ENCODE data around the gene ZC3HAV1.

The ZC3HAV1 gene

DNA sequence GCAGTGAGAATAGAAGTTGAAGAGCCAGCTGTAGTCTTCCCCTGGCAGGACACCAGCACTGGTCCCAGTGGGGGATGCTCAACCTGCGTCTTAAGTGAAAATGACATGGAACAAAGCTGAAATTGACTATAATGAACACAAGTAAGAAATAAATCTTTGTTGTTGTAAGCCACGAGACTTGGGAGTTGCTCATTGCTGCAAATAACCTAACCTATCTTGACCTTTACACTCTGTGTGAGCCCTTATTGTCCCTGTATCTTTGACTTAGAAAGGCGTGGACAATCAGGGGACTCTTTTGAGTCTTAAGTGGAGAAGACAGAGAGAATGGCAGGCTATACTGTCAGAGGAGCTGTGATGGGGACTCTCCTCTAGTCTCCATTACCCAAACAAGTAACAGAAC lies 90.6 kb downstream of the ZC3HAV1 start:
- no peak for DNase-seq (ENCODE audit: low read depth)

DNA sequence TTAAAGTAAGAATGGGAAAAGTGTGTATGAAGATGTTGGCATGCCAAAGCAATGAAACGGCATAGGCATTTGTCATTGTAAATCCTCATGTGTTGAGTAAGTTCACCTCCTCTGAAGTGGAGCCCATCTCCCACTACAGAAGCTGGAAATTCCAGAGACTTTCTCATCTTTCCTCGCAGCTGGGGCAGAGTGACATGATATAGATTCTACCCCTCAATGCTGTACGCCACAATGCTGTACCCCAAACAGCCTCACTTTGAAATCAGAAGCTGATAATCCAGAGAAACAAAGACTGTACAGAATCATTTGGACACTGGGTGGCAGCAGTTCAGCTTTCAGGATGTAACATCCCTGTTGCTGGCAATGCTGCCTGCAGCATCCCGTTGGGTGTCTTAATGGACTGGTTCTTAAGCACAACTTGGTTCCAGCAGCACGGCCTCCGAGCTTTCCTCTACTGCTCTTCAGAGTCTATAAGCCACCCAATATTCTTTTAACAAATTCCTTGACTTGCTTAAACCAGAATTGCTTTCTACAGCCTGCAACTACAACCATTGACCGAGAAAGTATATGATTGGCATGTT lies 92.5 kb downstream of the ZC3HAV1 start:
- no peak for DNase-seq (ENCODE audit: low read depth)

DNA sequence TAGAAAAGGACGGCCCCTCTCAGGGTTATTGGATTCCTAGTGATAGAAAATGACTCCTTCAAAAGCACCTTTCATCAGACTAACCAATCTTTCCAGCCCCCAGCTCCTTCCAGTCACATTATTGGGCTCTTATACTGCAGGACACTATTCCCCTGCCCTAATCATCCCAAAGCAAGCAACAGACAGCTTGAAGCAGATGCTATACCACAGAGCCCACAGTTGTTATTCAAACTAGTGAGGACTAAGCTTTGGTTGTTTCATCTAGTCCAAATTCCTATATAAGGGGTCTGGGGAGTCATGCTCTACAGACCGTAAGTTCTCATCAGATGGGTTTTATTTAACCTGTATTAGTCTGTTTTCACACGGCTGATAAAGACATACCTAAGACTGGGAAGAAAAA lies 98.1 kb downstream of the ZC3HAV1 start:
- DNase-seq (ENCODE audit: low read depth) = no peak

DNA sequence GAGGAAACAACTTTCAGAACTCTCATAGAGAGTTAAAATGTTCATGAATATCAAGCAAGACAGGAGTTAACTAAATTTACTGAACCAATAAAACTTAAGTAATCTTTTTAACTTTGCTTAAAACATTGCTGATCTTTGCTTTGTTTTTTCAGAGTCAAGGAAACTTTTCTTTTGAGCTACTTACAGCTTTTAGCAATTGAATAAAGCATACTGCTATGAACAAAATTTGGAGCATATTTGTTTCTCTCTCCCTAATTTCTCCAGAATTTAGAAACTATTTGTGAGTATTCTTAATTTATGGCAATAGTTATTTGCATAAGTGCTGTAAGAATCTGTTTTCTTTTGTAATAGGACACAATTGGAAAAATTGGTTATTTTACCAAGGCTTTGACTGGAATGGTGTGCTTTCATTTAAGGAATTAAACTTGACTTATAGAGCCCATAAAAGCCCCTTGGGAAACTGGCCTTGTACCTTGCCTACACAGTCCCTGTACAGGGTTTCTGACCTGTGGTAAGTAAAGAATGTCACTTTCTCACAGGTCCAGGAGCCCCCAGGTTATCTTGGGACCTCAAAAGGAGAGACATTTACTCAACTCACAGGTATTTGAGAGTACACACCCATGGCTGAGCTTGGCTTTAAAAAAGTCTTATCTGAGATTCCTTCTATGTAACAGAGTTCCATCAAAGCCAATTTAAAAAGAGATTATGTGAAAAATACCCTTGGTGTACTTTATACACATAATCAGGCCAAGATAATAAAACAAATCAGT lies 105.0 kb downstream of the ZC3HAV1 start:
- no peak for DNase-seq (ENCODE audit: low read depth)

DNA sequence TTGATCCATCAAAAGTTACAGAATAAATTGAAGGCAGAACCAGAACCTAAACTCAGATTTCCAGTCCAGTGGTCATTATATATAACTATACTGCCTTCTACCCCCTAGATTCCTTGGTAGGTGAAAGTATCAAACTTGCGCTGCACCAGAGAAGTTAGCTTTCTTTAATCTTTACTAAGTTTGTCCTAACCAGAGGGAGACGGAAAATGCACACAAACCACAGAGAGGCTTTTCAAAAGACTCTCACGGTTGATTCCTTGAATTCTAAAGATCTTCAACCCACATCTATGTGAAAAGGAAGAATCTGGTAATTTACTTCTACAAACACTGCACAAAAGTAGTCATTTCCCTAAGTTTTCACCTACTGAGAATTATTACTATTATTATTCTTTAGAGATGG lies 110.1 kb downstream of the ZC3HAV1 start:
- DNase-seq (ENCODE audit: low read depth) = no peak

All from non-pigmented ciliary epithelial cell (primary cell).